ENCODE measurements around the gene LRRC32. TPM values are rescaled to one million over a fixed set of nuclear protein-coding genes. Genes with fewer than 3 reads are reported as not detected.

LRRC32 gene
- total and polyA plus RNA-seq, 10 of the 15 experiments (the other 5 are each of a cell fraction or from before 2014, with no cell fraction given) = 0.56 to 20.8 (median 7.4) TPM

- no peak for TF ChIP-seq ZNF592 (IDR thresholded peaks at IDR 0.05)
- TF ChIP-seq ATF2 (IDR thresholded peaks at IDR 0.05; ENCODE audit: low read length) = no peak
- TF ChIP-seq SUZ12 (IDR thresholded peaks at IDR 0.05; ENCODE audit: unreplicated experiment) = no peak
Observed at GRCh38 chr11:76646882-76647534, 23.5 kb downstream of the LRRC32 start (continued).

GRCh38 chr11:76644591-76644990, 26.0 kb downstream of the LRRC32 start:
- no peak overlapping the region for H3K9ac ChIP-seq (ENCODE audit: control insufficient read depth, insufficient read depth, low read length)
- H3K27ac ChIP-seq (ENCODE audit: control insufficient read depth, insufficient read depth) = no peak overlapping the region
- H3K4me1 ChIP-seq (ENCODE audit: control insufficient read depth, insufficient read depth, low read length) = no peaks in the 10 kb centered on the region
- POLR2A ChIA-PET = no interaction called here
- peaks cover 0 to 2% of the 10 kb centered on the region in 2 experiments; a peak in 2 of 4 replicates for H3K27me3 ChIP-seq (replicated peaks in 1 of 2; ENCODE audit: control insufficient read depth in 2 of 2, insufficient read depth in 2 of 2, low read length in 1 of 2)
- no peaks in the 10 kb centered on the region for H4K20me1 ChIP-seq (ENCODE audit: control insufficient read depth, insufficient read depth)
- H3K36me3 ChIP-seq (ENCODE audit: control insufficient read depth in 2 of 2, insufficient read depth in 2 of 2, low read length in 1 of 2) = no peaks in the 10 kb centered on the region
- TF ChIP-seq MYC (IDR thresholded peaks at IDR 0.05; ENCODE audit: insufficient read depth, insufficient read length, insufficient replicate concordance, low read length, severe bottlenecking) (no peak), TCF3 (IDR thresholded peaks at IDR 0.05; ENCODE audit: borderline replicate concordance, insufficient read depth, low read depth, low read length) (no peak), ATF2 (IDR thresholded peaks at IDR 0.05; ENCODE audit: low read length) (no peak), POLR2AphosphoS5 (IDR thresholded peaks at IDR 0.05; ENCODE audit: low read length) (no peak), MEF2B (IDR thresholded peaks at IDR 0.05; ENCODE audit: partially characterized antibody, poor library complexity, severe bottlenecking) (no peak), CEBPZ (IDR thresholded peaks at IDR 0.05; ENCODE audit: low read depth, low read length) (no peak)
- no peak for ATAC-seq
- intact Hi-C loops (cut with micrococcal nuclease; ENCODE audit: unreplicated experiment) (no loop called here), in situ Hi-C loops (cut with MboI) (no loop called here)
- RAD21 ChIA-PET (ENCODE audit: unreplicated experiment) = no interaction called here
- FAIRE-seq = no peak
- BruUV-seq (replicated peaks) = no TSS peak
- H3K4me2 ChIP-seq (ENCODE audit: control insufficient read depth, insufficient read depth) = no peak overlapping the region
- H3K4me3 ChIP-seq = no peak overlapping the region
- H3K79me2 ChIP-seq (ENCODE audit: control insufficient read depth, insufficient read depth, low read length) = no peaks in the 10 kb centered on the region
- 46% methylated on average over 5 of the region's 5 CpGs for WGBS (ENCODE audit: insufficient coverage, insufficient replicate concordance, low lambda C conversion rate, missing lambda C conversion rate)
- H2AFZ ChIP-seq (ENCODE audit: control insufficient read depth, low read depth, low read length) = no peak overlapping the region
- H3K9me3 ChIP-seq (replicated peaks; ENCODE audit: control insufficient read depth, insufficient read depth, low read length) = peaks cover 8% of the 10 kb centered on the region
- DNase-seq (ENCODE audit: low read depth, low spot score) = no peak
- CTCF ChIA-PET = no interaction called here
- SMC1A ChIA-PET (ENCODE audit: uncharacterized antibody, unreplicated experiment) = no interaction called here
